ENCODE measurements around the gene CDH12.
"Not testable (repeated sequence)": the region's sequence is repeated elsewhere in the genome, so short reads cannot be mapped to it uniquely, and the experiment has no call there.

Gene CDH12

DNA sequence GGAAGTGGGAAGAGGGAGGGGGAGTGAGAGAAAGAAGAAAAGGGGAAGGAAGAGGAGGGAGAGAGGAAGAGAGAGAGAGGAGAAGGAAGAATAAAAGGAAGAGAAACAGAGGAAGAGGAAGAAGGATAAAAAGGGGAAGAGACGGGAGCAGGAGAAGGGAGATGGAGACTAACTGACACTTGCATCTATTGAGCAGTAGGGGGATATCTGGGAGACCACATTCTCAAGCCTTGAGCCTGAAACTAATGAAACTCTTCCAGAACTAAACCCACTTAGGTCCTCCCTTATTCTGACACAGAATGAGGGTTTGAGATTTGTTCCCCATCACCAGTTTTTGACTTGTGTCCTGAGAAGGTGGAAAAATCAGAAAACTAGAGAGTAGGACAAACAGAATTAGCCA is 533.3 kb downstream of the CDH12 start:
- in situ Hi-C loops (cut with HindIII; ENCODE audit: low pct_ligation_motif_present, low sequenced_read_pairs) = no loop called here
- TF ChIP-seq CTCF (IDR thresholded peaks at IDR 0.05; ENCODE audit: low read depth, low read length, missing control alignments) = no peak
- no peak for DNase-seq
- Histone ChIP-seq H3K36me3 (replicated peaks) (no peaks in the 10 kb centered on the region), H3K27ac (no peak overlapping the region), H3K27me3 (replicated peaks) (no peaks in the 10 kb centered on the region), H3K4me3 (ENCODE audit: low read depth, low read length) (no peak overlapping the region)

DNA sequence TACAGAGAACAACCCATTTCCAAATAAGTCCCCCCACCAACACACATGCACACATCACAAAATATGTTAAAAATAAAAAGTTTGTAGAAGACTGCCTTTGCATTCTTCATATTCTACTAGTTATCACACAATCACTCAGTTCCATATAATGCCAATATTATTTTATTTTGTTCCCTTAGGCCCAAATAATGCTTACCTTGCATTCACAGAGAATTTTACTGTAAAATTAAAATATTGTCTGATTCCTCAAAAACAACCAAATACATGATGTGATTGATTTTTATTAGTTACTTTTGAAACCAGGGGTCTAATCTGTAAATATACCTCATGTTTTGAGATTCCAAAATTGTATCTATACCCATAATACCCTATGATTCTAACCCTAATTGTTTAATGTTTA is 536.9 kb downstream of the CDH12 start:
- in situ Hi-C loops (cut with HindIII; ENCODE audit: low pct_ligation_motif_present, low sequenced_read_pairs) = no loop called here
- no peaks in the 10 kb centered on the region for H3K27me3 ChIP-seq (replicated peaks)
- H3K4me3 ChIP-seq (ENCODE audit: low read depth, low read length) = no peak overlapping the region
- H3K27ac ChIP-seq = no peak overlapping the region
- TF ChIP-seq CTCF (IDR thresholded peaks at IDR 0.05; ENCODE audit: low read depth, low read length, missing control alignments) = no peak
- DNase-seq = no peak
- no peaks in the 10 kb centered on the region for H3K36me3 ChIP-seq (replicated peaks)

DNA sequence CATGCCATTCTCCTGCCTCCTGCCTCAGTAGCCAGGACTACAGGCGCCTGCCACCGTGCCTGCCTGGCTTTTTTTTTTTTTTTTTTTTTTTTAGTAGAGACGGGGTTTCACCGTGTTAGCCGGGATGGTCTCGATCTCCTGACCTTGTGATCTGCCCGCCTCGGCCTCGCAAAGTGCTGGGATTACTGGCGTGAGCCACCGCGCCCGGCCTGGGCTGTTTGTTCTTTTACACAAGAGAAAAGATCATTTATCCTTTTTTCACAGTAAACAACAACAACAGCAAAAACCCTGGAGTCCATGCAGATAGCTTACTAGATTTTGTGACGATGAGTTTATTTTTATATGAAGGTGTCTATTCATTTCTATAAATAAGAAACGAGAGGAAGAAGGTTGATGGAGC is 538.1 kb downstream of the CDH12 start:
- H3K36me3 ChIP-seq (replicated peaks); H3K4me3 ChIP-seq (ENCODE audit: low read depth, low read length); DNase-seq; H3K27ac ChIP-seq; in situ Hi-C loops (cut with HindIII; ENCODE audit: low pct_ligation_motif_present, low sequenced_read_pairs); H3K27me3 ChIP-seq (replicated peaks): not testable (repeated sequence)

GRCh38 chr5:22314548-22314947 is 538.6 kb downstream of the CDH12 start:
- Histone ChIP-seq H3K27me3 (replicated peaks) (no peaks in the 10 kb centered on the region), H3K27ac (no peak overlapping the region), H3K4me3 (ENCODE audit: low read depth, low read length) (no peak overlapping the region), H3K36me3 (replicated peaks) (no peaks in the 10 kb centered on the region)
- no peak for TF ChIP-seq CTCF (IDR thresholded peaks at IDR 0.05; ENCODE audit: low read depth, low read length, missing control alignments)
- in situ Hi-C loops (cut with HindIII; ENCODE audit: low pct_ligation_motif_present, low sequenced_read_pairs) = no loop called here
- DNase-seq = no peak

DNA sequence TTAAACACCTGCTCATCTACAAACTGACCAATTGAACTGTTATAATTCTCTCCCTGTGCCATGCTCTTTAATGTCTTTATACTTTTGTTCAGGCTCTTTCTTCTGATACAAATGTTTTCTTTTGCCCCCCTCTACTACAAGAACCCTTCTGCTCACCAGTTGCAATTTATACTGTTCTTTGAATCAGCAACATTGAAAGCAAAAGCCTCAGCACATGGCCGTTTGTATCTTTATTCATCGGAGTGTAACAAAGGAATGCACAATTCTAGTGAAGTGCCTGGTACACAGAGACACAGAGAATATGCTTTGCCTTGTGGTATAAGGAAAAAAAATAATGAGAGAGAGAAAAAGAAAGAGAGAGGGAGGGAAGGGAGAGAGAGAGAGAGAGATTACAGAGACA is 547.1 kb downstream of the CDH12 start:
- no peak for TF ChIP-seq CTCF (IDR thresholded peaks at IDR 0.05; ENCODE audit: low read depth, low read length, missing control alignments)
- DNase-seq = no peak
- Histone ChIP-seq H3K36me3 (replicated peaks) (no peaks in the 10 kb centered on the region), H3K27me3 (replicated peaks) (no peaks in the 10 kb centered on the region), H3K4me3 (ENCODE audit: low read depth, low read length) (no peak overlapping the region), H3K27ac (no peak overlapping the region)
- in situ Hi-C loops (cut with HindIII; ENCODE audit: low pct_ligation_motif_present, low sequenced_read_pairs) = no loop called here

DNA sequence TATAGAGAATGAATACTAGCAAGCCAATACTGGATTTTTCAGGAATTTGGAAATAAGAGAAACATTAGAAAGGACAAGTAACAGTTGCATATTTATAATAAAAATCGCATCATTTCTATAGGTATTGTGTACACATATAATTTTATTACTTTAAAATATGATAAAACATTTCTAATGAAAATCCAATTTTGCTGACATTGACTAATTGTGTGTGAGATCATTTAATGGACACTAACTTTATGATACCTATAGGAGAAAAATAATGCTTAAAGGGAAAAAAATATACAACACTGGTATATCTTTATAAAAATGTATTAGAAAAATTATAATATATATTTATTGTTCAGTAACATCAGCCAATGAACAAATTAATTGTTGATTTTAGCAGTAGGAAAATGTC is 557.3 kb downstream of the CDH12 start:
- no peaks in the 10 kb centered on the region for H3K36me3 ChIP-seq (replicated peaks)
- H3K27me3 ChIP-seq (replicated peaks) = no peaks in the 10 kb centered on the region
- no peak for TF ChIP-seq CTCF (IDR thresholded peaks at IDR 0.05; ENCODE audit: low read depth, low read length, missing control alignments)
- H3K27ac ChIP-seq = no peak overlapping the region
- DNase-seq = no peak
- H3K4me3 ChIP-seq (ENCODE audit: low read depth, low read length) = no peak overlapping the region
- in situ Hi-C loops (cut with HindIII; ENCODE audit: low pct_ligation_motif_present, low sequenced_read_pairs) = no loop called here

Measured in brain microvascular endothelial cell (primary cell).